Cardiac muscle cell (in vitro differentiated cells and primary cell): ENCODE data around the gene DOCK3. TPM values are rescaled to one million over a fixed set of nuclear protein-coding genes. Genes with fewer than 3 reads are reported as not detected.
A peak's percentile ranks its signal among the peaks of the same experiment; 100 is the strongest.

Experiments used
- DNase-seq, 2 donors: peaks; one replicate each; pipeline versions ENCODE4 v3.0.0 to v3.0.0-alpha.2; 2010 to 2017; ENCODE audit warnings: low read depth in 1 of 2, low spot score in 1 of 2
- H3K27ac ChIP-seq: fragments of 200-600 bp; sonication (generic); 2 replicates; pipeline ENCODE4 v1.5.1; 2016
- H3K27me3 ChIP-seq: fragments of 200-600 bp; sonication (generic); 2 replicates; pipeline ENCODE4 v1.6.0; 2016; ENCODE audit warnings: control low read depth
- H3K36me3 ChIP-seq: fragments of 200-600 bp; sonication (generic); 2 replicates; pipeline ENCODE4 v1.5.1; 2016; ENCODE audit warnings: control low read depth
- H3K4me1 ChIP-seq: fragments of 200-600 bp; sonication (generic); 2 replicates; pipeline ENCODE4 v1.8.1; 2017; ENCODE audit warnings: low read depth, mild to moderate bottlenecking, mixed run types
- H3K4me3 ChIP-seq: fragments of 200-600 bp; sonication (generic); 2 replicates; pipeline ENCODE4 v1.5.1; 2016; ENCODE audit warnings: mild to moderate bottlenecking
- H3K9me3 ChIP-seq: fragments of 200-600 bp; sonication (generic); 2 replicates; pipeline ENCODE4 v1.5.1; 2017; ENCODE audit warnings: low read depth, mild to moderate bottlenecking, control low read depth
- CTCF ChIP-seq: IDR thresholded peaks from 2 replicates; pipeline ENCODE4 v1.5.1; 2012; ENCODE audit warnings: low read depth, mild to moderate bottlenecking, low read length
- polyA plus RNA-seq: library from polyadenylated mRNA; unstranded; fragments of >200 nt; fragmentation: Nextera tagmentation; extraction: Ambion mirVana; gene quantifications from 2 replicates; pipeline ENCODE4 v1.2.1, GENCODE V29; 2016
- total RNA-seq: library from RNA; depleted of rRNA; stranded (reverse); fragments of >200 nt; gene quantifications from 2 replicates; pipeline ENCODE4 v1.2.3, GENCODE V29; 2016

DOCK3 gene
- total and polyA plus RNA-seq, 2 experiments from 2014 or later = 0.56 to 1.3 TPM

DNA sequence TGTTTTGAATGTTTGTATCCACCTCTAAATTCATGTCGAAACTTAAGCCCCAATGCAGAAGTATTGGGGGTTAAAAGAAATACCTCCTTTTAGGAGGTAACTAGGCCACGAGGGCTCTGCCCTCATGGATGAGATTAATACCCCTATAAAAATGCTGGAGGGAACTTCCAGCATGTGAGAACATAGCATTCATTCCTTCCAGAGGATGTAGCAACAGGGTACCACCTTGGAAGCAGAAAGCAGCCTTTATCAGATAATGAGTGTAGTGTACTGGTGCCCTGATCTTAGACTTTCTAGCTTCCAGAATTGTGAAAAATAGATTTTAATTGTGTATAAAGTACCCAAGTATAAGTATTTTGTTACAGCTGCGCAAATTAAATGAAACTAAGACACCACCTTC is 356.9 kb downstream of the DOCK3 start:
- no peak for DNase-seq
- no peak overlapping the region for H3K4me3 ChIP-seq
- H3K9me3 ChIP-seq = no peaks in the 10 kb centered on the region
- H3K36me3 ChIP-seq = no peaks in the 10 kb centered on the region
- H3K4me1 ChIP-seq = no peaks in the 10 kb centered on the region
- H3K27ac ChIP-seq = no peak overlapping the region
- no peaks in the 10 kb centered on the region for H3K27me3 ChIP-seq
- no peak for TF ChIP-seq CTCF

GRCh38 chr3:51035630-51036029 is 360.9 kb downstream of the DOCK3 start:
- no peak for DNase-seq
- H3K27me3 ChIP-seq = no peaks in the 10 kb centered on the region
- no peak overlapping the region for H3K4me3 ChIP-seq
- H3K36me3 ChIP-seq = no peaks in the 10 kb centered on the region
- H3K27ac ChIP-seq = no peak overlapping the region
- H3K9me3 ChIP-seq = no peaks in the 10 kb centered on the region
- TF ChIP-seq CTCF = no peak
- no peaks in the 10 kb centered on the region for H3K4me1 ChIP-seq

GRCh38 chr3:51044982-51045381 is 370.3 kb downstream of the DOCK3 start:
- no peaks in the 10 kb centered on the region for H3K27me3 ChIP-seq
- H3K36me3 ChIP-seq = no peaks in the 10 kb centered on the region
- no peak overlapping the region for H3K27ac ChIP-seq
- H3K4me1 ChIP-seq = no peaks in the 10 kb centered on the region
- DNase-seq = no peak
- H3K4me3 ChIP-seq = no peak overlapping the region
- H3K9me3 ChIP-seq = no peaks in the 10 kb centered on the region
- TF ChIP-seq CTCF = no peak

GRCh38 chr3:51052562-51052961 is 377.8 kb downstream of the DOCK3 start:
- H3K27me3 ChIP-seq = no peaks in the 10 kb centered on the region
- H3K4me3 ChIP-seq = no peak overlapping the region
- H3K36me3 ChIP-seq = no peaks in the 10 kb centered on the region
- no peaks in the 10 kb centered on the region for H3K9me3 ChIP-seq
- DNase-seq = no peak
- no peaks in the 10 kb centered on the region for H3K4me1 ChIP-seq
- no peak overlapping the region for H3K27ac ChIP-seq
- no peak for TF ChIP-seq CTCF

DNA sequence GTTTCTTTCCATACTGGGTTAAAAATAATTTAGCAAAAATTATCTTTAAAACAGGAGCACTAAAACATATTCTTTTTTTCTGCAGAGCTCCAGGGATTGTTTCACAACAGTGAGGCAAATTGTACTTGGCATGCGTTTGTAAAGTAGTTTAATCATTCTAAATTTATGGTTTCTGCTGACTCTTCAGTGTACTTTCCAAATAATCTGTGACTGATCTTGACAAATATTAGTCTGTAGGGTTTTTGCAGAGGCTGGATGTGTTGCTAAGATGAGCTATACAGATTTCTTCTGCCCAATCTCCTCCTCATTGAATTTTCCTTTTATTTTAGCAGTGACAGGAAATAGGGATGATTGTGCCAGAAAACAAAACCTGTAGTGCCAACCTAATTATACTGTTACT is 382.4 kb downstream of the DOCK3 start:
- Histone ChIP-seq H3K9me3 (no peaks in the 10 kb centered on the region), H3K4me1 (no peaks in the 10 kb centered on the region), H3K27ac (no peak overlapping the region), H3K36me3 (no peaks in the 10 kb centered on the region), H3K27me3 (no peaks in the 10 kb centered on the region), H3K4me3 (no peak overlapping the region)
- TF ChIP-seq CTCF = no peak
- no peak for DNase-seq

DNA sequence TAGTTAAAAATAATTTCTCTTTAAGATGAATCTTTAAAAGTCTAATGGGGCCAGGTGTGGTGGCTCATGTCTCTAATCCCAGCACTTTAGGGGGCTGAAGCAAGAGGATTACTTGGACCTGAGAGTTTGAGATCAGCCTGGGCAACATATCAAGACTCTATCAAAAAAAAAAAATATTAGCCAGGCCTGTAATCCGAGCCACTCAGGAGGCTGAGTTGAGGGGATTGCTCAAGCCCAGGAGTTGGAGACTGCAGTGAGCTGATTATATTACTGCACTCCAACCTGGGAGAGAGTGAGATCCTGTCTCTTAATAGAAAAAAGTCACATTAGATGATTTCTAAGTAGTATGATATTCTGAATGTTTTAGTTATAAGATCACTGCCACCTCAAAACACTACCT is 388.3 kb downstream of the DOCK3 start:
- no peaks in the 10 kb centered on the region for H3K4me1 ChIP-seq
- no peak overlapping the region for H3K27ac ChIP-seq
- TF ChIP-seq CTCF = no peak
- H3K27me3 ChIP-seq = no peaks in the 10 kb centered on the region
- no peak overlapping the region for H3K4me3 ChIP-seq
- DNase-seq = peak in 1 of 2 donors; percentile 3
- H3K36me3 ChIP-seq = no peaks in the 10 kb centered on the region
- peaks cover 3% of the 10 kb centered on the region for H3K9me3 ChIP-seq
